ENCODE measurements around the gene KRTAP5-11.

DNA sequence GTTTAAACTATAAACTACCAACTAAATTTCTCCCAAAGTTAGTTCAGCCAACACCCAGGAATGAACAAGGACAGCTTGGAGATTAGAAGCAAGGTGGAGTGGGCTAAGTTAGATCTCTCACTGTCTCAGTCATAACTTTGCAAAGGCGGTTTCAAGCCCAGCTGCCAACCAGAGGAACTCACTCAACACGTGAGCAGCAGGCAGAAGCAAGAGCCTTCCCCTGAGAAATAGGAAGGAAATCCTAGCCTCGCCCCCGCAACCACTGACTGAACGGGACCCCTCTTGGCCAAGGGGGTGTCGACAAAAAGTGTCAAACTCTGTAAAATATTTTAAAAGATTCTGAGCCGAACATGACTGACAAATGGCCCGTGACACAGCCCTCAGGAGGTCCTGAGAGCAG, 38.8 kb downstream of the KRTAP5-11 start:
- TF ChIP-seq EZH2 (IDR thresholded peaks at IDR 0.05; ENCODE audit: low read depth, unreplicated experiment) (no peak), JUNB (IDR thresholded peaks at IDR 0.05; ENCODE audit: unreplicated experiment) (no peak), POLR2AphosphoS5 (IDR thresholded peaks at IDR 0.05; ENCODE audit: low read depth) (no peak)
- TF ChIP-seq, protein P1, sequence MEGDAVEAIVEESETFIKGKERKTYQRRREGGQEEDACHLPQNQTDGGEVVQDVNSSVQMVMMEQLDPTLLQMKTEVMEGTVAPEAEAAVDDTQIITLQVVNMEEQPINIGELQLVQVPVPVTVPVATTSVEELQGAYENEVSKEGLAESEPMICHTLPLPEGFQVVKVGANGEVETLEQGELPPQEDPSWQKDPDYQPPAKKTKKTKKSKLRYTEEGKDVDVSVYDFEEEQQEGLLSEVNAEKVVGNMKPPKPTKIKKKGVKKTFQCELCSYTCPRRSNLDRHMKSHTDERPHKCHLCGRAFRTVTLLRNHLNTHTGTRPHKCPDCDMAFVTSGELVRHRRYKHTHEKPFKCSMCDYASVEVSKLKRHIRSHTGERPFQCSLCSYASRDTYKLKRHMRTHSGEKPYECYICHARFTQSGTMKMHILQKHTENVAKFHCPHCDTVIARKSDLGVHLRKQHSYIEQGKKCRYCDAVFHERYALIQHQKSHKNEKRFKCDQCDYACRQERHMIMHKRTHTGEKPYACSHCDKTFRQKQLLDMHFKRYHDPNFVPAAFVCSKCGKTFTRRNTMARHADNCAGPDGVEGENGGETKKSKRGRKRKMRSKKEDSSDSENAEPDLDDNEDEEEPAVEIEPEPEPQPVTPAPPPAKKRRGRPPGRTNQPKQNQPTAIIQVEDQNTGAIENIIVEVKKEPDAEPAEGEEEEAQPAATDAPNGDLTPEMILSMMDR (conservative IDR thresholded peaks at IDR 0.05; ENCODE audit: low read depth in 2 of 2), result no peak
